DMS53 (cell line): ENCODE data around the gene TMEM97.
"Not testable (repeated sequence)": the region's sequence is repeated elsewhere in the genome, so short reads cannot be mapped to it uniquely, and the experiment has no call there.

Source experiments
- DNase-seq: peaks from one replicate; lab custom pipeline; 2025; lab: John Stamatoyannopoulos, UW

Gene TMEM97

DNA sequence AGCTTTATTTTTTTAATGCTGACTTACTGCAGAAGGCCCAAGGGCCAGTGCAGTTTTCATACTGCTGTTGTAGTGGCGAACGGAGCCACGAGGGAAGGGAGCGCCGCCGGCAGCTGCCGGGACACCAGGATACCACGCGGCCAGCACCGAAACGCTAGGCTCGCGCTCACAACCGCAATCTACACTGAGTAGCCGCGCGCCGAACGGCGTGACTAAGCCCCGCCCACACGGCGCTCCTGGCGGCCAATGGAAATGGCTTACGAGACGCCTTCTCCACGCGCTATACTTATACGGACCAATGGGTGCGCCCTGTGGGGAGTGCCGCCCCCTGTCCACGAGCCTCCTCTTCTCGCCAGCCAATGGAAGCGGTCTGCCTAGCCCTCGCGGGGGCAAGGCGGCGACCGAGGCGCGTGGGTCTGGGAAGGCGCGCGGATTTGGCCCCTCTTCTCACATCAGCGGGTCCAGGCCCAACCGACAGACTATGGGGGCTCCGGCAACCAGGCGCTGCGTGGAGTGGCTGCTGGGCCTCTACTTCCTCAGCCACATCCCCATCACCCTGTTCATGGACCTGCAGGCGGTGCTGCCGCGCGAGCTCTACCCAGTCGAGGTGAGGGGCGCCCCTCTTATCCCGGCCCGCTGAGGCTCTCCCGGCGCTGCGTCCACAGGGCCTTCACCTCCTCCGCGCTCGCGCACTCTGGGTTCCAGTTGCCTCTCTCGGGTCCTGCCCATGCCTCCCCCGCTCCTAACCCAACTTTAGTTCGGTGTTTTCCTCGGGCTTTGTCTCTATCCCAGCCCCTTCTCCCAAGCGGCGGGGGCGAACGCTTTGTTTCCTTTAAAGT lies at the start of gene TMEM97:
TMEM97 (plus strand) TSS at position 442 of the 839 bp plus-strand sequence; CDS start at position 482, 40 bp downstream.
- DNase-seq = peak; percentile 98

GRCh38 chr17:28270055-28270454 lies 48.9 kb upstream of the TMEM97 start:
- no peak for DNase-seq

GRCh38 chr17:28270926-28271325 lies 48.1 kb upstream of the TMEM97 start:
- DNase-seq = no peak

DNA sequence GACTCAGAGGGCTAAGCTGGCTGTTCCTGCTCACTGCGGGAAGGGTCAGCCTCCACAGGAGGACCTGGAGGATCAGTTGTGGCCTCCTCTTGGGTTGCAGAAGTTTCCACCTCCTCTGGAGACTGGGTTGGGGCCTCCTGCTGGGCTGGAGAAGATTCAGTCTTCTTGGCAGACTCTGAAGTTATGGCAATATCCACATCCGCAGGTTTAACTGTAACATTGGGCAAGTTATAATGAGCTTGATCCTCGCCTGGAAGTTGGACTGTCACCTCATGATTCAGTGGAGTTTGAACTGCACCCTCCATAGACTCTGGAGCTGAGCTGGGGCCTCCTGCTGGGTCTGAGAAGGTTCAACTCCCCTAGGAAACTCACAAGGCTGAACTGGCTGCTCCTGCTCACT lies 47.6 kb upstream of the TMEM97 start:
- no peak for DNase-seq

GRCh38 chr17:28272166-28272565 lies 46.8 kb upstream of the TMEM97 start:
- no peak for DNase-seq

DNA sequence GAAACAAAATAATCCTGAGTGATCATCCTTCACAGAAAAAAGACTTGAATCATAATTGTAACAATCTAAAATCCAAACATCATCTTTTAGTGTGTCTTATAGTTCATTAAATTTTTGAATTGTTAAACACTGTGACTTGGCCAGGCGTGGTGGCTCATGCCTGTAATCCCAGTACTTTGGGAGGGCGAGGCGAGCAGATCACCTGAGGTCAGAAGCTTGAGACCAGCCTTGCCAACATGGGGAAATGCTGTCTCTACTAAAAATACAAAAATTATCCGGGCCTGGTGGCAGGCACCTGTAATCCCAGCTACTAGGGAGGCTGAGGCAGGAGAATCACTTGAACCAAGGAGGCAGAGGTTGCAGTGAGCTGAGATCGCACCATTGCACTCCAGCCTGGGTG lies 45.7 kb upstream of the TMEM97 start:
- DNase-seq = not testable (repeated sequence)

- no peak for DNase-seq
Observed at GRCh38 chr17:28274591-28275265, 44.3 kb upstream of the TMEM97 start.

GRCh38 chr17:28276011-28276410 lies 43.0 kb upstream of the TMEM97 start:
- no peak for DNase-seq

GRCh38 chr17:28279411-28279810 lies 39.6 kb upstream of the TMEM97 start:
- no peak for DNase-seq

- no peak for DNase-seq
Observed at GRCh38 chr17:28280826-28281225, 38.2 kb upstream of the TMEM97 start.

GRCh38 chr17:28282596-28282995 lies 36.4 kb upstream of the TMEM97 start:
- peak; percentile 77 for DNase-seq

DNA sequence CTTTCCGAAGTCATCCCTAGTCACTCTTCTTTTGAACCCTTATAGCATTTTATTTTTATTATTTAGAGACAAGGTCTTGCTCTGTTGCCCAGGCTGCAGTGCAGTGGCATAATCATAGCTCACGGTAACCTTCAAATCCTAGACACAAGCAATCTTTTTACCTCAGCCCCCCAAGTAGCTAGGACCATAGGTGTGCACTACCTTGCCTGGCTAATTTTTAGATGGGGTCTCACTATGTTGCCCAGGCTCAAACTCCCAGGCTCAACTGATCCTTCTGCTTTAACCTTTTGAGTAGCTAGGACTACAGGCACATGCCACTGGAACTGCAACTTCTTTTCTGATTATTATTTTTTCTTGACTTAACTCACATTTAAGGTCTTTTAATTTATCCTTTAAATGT lies 33.0 kb upstream of the TMEM97 start:
- no peak for DNase-seq

DNA sequence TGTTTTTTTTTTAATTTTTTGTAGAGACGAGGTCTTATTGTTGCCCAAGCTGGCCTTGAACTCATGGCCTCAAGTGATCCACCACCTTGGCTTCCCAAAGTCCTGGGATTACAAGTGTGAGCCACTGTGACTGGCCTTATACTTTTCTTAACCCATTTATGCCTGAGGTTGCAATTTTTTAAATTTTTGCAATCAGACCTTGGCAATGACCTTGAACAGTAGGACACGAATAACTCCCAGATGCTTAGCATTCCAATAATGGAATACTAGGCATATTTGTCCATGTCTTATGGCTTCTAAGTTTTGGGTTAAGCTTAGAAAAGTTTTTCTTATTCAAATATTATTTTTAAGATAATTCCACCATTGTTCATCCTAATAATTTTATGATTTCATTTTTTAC lies 28.3 kb upstream of the TMEM97 start:
- no peak for DNase-seq

GRCh38 chr17:28291780-28292330 lies 27.1 kb upstream of the TMEM97 start:
- no peak for DNase-seq

GRCh38 chr17:28292878-28293277 lies 26.1 kb upstream of the TMEM97 start:
- not testable (repeated sequence) for DNase-seq

DNA sequence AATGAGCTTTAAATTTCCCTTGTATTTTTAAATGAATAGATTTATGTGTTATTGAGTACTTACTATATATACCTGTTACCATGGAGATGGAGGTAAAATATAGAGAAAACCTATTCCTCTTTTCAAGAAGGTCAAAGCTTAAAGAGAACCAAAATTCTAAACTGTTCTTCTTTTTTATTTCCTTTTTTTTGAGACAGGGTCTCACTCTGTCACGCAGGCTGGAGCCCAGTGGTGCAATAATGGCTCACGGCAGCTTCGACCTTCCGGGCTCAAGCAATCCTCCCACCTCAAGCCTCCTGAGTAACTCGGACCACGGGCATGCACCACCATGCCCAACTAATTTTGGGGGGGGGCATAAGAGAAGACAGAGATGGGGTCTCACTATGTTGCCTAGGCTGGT lies 25.0 kb upstream of the TMEM97 start:
- DNase-seq = no peak

- DNase-seq = no peak
Observed at GRCh38 chr17:28295677-28296578, 23.1 kb upstream of the TMEM97 start.

GRCh38 chr17:28298449-28298848 lies 20.6 kb upstream of the TMEM97 start:
- no peak for DNase-seq

DNA sequence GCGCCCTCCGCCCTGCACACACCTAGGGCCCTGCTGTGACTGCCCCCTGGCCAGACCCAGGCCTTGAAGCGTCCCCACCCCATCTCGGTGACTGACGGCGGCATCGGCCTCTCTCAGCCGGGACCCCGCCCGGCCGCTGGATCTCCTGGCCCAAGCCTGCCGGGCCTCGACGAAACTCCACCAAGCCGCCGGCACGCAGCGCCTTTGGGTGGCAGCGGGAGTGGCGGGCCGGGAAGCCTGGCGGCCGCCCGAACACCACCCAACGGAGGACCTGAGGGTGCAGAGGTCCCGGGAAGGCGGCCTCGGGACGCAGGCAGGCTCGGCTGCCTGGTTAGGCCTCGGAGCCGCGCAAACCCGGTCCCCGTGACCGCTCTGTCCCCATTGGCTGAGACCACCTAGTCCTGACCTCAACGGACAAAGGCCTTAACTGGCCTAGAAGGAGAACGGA lies 12.0 kb upstream of the TMEM97 start:
- no peak for DNase-seq

GRCh38 chr17:28313841-28314240 lies 5.2 kb upstream of the TMEM97 start:
- DNase-seq = no peak

- DNase-seq = no peak
Observed at GRCh38 chr17:28315846-28316705, 2.9 kb upstream of the TMEM97 start.
